ENCODE results near the gene KCNIP1. TPM values are rescaled to one million over a fixed set of nuclear protein-coding genes. Genes with fewer than 3 reads are reported as not detected.

KCNIP1 gene
- polyA plus RNA-seq, 2 of the 4 experiments (the other 2 are of a cell fraction) = not detected

GRCh38 chr5:170630711-170631141 lies 126.9 kb downstream of the KCNIP1 start (continued):
- TF ChIP-seq ATOH8 (CRISPR knock-in tag; IDR thresholded peaks at IDR 0.05; ENCODE audit: low read depth) (no peak), CEBPB (IDR thresholded peaks at IDR 0.05) (no peak), FOSB (CRISPR knock-in tag; IDR thresholded peaks at IDR 0.05) (no peak)

GRCh38 chr5:170631466-170632195 lies 127.8 kb downstream of the KCNIP1 start:
- ATAC-seq = peak; percentile 68 to 89
- WGBS (ENCODE audit: missing lambda C conversion rate) = 40% methylated on average over 12 of the region's 16 CpGs
- POLR2A ChIA-PET = no interaction called here

GRCh38 chr5:170632266-170632984 lies 128.6 kb downstream of the KCNIP1 start:
- no peak for TF ChIP-seq PHF8 (IDR thresholded peaks at IDR 0.05; ENCODE audit: borderline replicate concordance, low read depth)
- peak; percentile 65 for TF ChIP-seq ZFP36 (IDR thresholded peaks at IDR 0.05; ENCODE audit: borderline replicate concordance, partially characterized antibody)
- TF ChIP-seq CTCF (IDR thresholded peaks at IDR 0.05) = peak; percentile 36
- TF ChIP-seq RAD21 (conservative IDR thresholded peaks at IDR 0.05 in 1 of 2, IDR thresholded peaks at IDR 0.05 in 1 of 2) = 0 out of 5 replicates have a peak, but pooled peaks of 1 of the 2 experiments have one; percentile 24
- 17% methylated on average over 18 of the region's 19 CpGs for WGBS (ENCODE audit: missing lambda C conversion rate)
- Histone ChIP-seq H3K9me3 (no peaks in the 10 kb centered on the region), H3K4me1 (peaks cover 20% of the 10 kb centered on the region), H3K4me3 (peak overlapping the region; percentile 41; the same call in 2 of the 3 replicates), H3K27ac (peak overlapping the region in 1 of 2 experiments; percentile 84; a peak in 2 of 6 replicates), H3K4me2 (peak overlapping the region; percentile 88)
- peak; percentile 46 to 74 for ATAC-seq
- ChIA-PET CTCF (interaction anchor here (0.7 to 24.6 kb wide), 53 partner anchors 10 to 511 kb away, joined by 3 to 508 read pairs (median 4); no protein-coding TSS in a partner anchor), POLR2A (interaction anchor here (1.3 to 1.5 kb wide), 2 partner anchors 197 to 201 kb away, joined by 5 to 6 read pairs; no protein-coding TSS in a partner anchor)
- no peak for FAIRE-seq
- DNase-seq (ENCODE audit: low read depth in 1 of 2, low spot score in 1 of 2) = peak; percentile 30 to 36

More at GRCh38 chr5:170631466-170632195, 127.8 kb downstream of the KCNIP1 start:
- Histone ChIP-seq H3K4me3 (no peak overlapping the region), H3K27ac (0 out of 6 replicates have a peak overlapping the region, but pooled peaks of 1 of the 2 experiments have one; percentile 15), H3K4me2 (peak overlapping the region; percentile 88), H3K9me3 (no peaks in the 10 kb centered on the region), H3K4me1 (peaks cover 20% of the 10 kb centered on the region)
- FAIRE-seq = no peak
- DNase-seq (ENCODE audit: low read depth in 1 of 2, low spot score in 1 of 2) = peak; percentile 68 to 74
- CTCF ChIA-PET = interaction anchor here (0.6 to 24.6 kb wide), 54 partner anchors 10 to 823 kb away, joined by 3 to 508 read pairs (median 4); no protein-coding TSS in a partner anchor
- TF ChIP-seq RFX5 (IDR thresholded peaks at IDR 0.05) (no peak), KDM5A (IDR thresholded peaks at IDR 0.05) (no peak), HES2 (IDR thresholded peaks at IDR 0.05) (no peak), EP300 (IDR thresholded peaks at IDR 0.05) (no peak), NR3C1 (IDR thresholded peaks at IDR 0.05) (no peak), SMC3 (IDR thresholded peaks at IDR 0.05) (no peak), ZNF302 (CRISPR knock-in tag; IDR thresholded peaks at IDR 0.05) (no peak)

- ChIA-PET CTCF (interaction anchor here (0.7 to 24.6 kb wide), 46 partner anchors 9 to 1471 kb away, joined by 3 to 508 read pairs (median 4); no protein-coding TSS in a partner anchor), POLR2A (interaction anchor here (1.3 to 1.5 kb wide), 2 partner anchors 198 to 202 kb away, joined by 5 to 6 read pairs; no protein-coding TSS in a partner anchor)
- Histone ChIP-seq H3K27ac (peak overlapping the region; percentile 66 to 84; a peak in 5 of 6 replicates), H3K4me3 (peak overlapping the region; percentile 41), H3K4me2 (peak overlapping the region; percentile 88), H3K9me3 (no peaks in the 10 kb centered on the region), H3K4me1 (peaks cover 20% of the 10 kb centered on the region)
- ATAC-seq (peak; percentile 65 to 87; a peak in 5 of 6 replicates), FAIRE-seq (no peak), DNase-seq (ENCODE audit: low read depth in 1 of 2, low spot score in 1 of 2) (no peak)
- WGBS (ENCODE audit: missing lambda C conversion rate) = under 1% methylated on average over 12 of the region's 12 CpGs
- TF ChIP-seq FOSB (CRISPR knock-in tag; IDR thresholded peaks at IDR 0.05) (no peak), RARB (CRISPR knock-in tag; IDR thresholded peaks at IDR 0.05) (no peak), SMC3 (IDR thresholded peaks at IDR 0.05) (peak; percentile 86), REST (IDR thresholded peaks at IDR 0.05) (no peak), RAD21 (conservative IDR thresholded peaks at IDR 0.05 in 1 of 2, IDR thresholded peaks at IDR 0.05 in 1 of 2) (peak; percentile 85 to 88), E2F6 (IDR thresholded peaks at IDR 0.05; ENCODE audit: borderline replicate concordance, low read depth) (no peak)
Measured at GRCh38 chr5:170632985-170633234, 129.1 kb downstream of the KCNIP1 start.
